IMR-90 (cell line): ENCODE data around the gene SP3.

Experiments used
- BHLHE40 ChIP-seq: fragments of 150-350 bp; IDR thresholded peaks from 2 replicates; pipeline ENCODE4 v1.6.1; 2016; ENCODE audit warnings: mild to moderate bottlenecking, low read depth, low read length
- CEBPB ChIP-seq: IDR thresholded peaks from 2 replicates; pipeline ENCODE4 v1.6.1; 2012; ENCODE audit warnings: low read depth, low read length, improper control_type of control experiment
- FOS ChIP-seq: fragments of 150-350 bp; IDR thresholded peaks from 2 replicates; pipeline ENCODE4 v1.6.1; 2016; ENCODE audit warnings: low read depth, low read length
- MXI1 ChIP-seq: IDR thresholded peaks from 2 replicates; pipeline ENCODE4 v1.6.1; 2012; ENCODE audit warnings: low read depth, mild to moderate bottlenecking, low read length, moderate library complexity, borderline replicate concordance
- POLR2A ChIP-seq: IDR thresholded peaks from 2 replicates; pipeline ENCODE4 v1.6.1; 2012; ENCODE audit warnings: mild to moderate bottlenecking, low read depth, low read length
- RCOR1 ChIP-seq: IDR thresholded peaks from 2 replicates; pipeline ENCODE4 v1.6.1; 2012; ENCODE audit warnings: mild to moderate bottlenecking, low read length, improper control_type of control experiment; ENCODE audit not compliant: insufficient replicate concordance
- TF ChIP-seq, protein P1 (sequence below): conservative IDR thresholded peaks from 2 replicates; pipeline ENCODE4 v1.5.1; 2012; ENCODE audit warnings: mild to moderate bottlenecking, low read depth, low read length, improper control_type of control experiment
- TF ChIP-seq, protein P2 (sequence below): fragments of 150-350 bp; IDR thresholded peaks from 2 replicates; pipeline ENCODE4 v1.6.1; 2016; ENCODE audit warnings: low read depth, mild to moderate bottlenecking, low read length, moderate library complexity, borderline replicate concordance
- TF ChIP-seq, protein P3 (sequence below): fragments of 150-350 bp; IDR thresholded peaks from 2 replicates; pipeline ENCODE4 v1.6.1; 2017; ENCODE audit warnings: mild to moderate bottlenecking, antibody characterized with exemption, low read length, low read depth

DNA sequence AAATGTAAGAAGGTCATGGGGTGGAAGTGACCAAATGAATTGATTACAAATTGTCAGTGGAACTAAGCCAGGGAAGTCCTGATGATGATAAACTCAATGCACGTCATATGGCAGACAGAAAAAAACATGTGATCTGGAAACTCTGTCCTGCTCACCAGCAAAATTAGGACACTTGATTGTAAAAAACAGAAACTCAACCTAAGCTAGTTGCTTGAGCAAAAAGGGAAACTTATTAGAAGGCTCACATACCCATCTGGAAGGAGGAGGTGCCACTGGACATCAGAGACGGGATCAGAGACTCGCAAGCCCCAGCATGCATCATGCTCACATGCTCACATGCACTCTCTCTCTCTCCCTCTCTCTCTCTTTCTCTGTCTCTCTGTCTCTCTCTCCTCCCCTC is 96.8 kb downstream of the SP3 start:
- TF ChIP-seq, protein P1, sequence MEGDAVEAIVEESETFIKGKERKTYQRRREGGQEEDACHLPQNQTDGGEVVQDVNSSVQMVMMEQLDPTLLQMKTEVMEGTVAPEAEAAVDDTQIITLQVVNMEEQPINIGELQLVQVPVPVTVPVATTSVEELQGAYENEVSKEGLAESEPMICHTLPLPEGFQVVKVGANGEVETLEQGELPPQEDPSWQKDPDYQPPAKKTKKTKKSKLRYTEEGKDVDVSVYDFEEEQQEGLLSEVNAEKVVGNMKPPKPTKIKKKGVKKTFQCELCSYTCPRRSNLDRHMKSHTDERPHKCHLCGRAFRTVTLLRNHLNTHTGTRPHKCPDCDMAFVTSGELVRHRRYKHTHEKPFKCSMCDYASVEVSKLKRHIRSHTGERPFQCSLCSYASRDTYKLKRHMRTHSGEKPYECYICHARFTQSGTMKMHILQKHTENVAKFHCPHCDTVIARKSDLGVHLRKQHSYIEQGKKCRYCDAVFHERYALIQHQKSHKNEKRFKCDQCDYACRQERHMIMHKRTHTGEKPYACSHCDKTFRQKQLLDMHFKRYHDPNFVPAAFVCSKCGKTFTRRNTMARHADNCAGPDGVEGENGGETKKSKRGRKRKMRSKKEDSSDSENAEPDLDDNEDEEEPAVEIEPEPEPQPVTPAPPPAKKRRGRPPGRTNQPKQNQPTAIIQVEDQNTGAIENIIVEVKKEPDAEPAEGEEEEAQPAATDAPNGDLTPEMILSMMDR = no peak
- TF ChIP-seq POLR2A = no peak
- TF ChIP-seq, protein P2, sequence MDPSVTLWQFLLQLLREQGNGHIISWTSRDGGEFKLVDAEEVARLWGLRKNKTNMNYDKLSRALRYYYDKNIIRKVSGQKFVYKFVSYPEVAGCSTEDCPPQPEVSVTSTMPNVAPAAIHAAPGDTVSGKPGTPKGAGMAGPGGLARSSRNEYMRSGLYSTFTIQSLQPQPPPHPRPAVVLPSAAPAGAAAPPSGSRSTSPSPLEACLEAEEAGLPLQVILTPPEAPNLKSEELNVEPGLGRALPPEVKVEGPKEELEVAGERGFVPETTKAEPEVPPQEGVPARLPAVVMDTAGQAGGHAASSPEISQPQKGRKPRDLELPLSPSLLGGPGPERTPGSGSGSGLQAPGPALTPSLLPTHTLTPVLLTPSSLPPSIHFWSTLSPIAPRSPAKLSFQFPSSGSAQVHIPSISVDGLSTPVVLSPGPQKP = no peak
- no peak for TF ChIP-seq BHLHE40
- TF ChIP-seq RCOR1 = no peak
- no peak for TF ChIP-seq MXI1
- no peak for TF ChIP-seq CEBPB
- TF ChIP-seq, protein P3, sequence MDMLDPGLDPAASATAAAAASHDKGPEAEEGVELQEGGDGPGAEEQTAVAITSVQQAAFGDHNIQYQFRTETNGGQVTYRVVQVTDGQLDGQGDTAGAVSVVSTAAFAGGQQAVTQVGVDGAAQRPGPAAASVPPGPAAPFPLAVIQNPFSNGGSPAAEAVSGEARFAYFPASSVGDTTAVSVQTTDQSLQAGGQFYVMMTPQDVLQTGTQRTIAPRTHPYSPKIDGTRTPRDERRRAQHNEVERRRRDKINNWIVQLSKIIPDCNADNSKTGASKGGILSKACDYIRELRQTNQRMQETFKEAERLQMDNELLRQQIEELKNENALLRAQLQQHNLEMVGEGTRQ = no peak
- no peak for TF ChIP-seq FOS
